Measurements from ENCODE around the gene PADI3.

DNA sequence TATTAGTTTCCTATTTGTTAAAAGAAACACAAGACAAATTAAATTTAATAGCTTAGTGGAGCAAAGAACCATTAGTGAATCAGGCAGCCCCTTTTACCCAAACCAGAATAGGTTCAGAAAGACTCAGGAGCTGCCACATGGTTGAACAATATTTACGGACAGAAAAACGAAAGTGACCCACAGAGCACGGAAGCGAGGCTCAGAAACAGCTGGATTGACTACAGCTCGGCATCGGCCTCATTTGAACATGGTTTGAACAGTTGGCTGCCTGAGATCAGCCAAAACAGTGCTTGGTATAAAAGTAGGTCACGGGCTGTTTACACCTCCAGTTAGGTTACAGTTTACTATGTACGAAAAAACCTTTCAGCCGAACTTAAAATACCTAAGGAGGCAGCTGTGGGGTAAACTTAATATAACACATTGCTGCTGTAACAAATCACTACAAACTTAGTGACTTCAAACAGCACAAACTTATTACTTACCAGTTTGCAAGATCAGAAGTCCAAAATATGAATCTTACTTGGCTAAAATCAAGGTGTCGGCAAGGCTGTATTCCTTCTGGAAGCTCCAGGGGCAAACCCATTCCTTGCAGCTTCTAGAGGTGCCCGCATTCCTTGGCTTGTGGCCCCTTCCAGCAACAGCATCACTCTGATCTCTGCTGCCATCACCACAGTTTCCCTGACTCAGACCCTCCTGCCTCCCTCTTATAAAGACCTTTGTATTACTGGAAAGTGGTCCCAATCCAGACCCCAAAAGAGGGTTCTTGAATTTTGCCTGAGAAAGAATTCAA lies 70.9 kb downstream of the PADI3 start:
- TF ChIP-seq, protein P1, sequence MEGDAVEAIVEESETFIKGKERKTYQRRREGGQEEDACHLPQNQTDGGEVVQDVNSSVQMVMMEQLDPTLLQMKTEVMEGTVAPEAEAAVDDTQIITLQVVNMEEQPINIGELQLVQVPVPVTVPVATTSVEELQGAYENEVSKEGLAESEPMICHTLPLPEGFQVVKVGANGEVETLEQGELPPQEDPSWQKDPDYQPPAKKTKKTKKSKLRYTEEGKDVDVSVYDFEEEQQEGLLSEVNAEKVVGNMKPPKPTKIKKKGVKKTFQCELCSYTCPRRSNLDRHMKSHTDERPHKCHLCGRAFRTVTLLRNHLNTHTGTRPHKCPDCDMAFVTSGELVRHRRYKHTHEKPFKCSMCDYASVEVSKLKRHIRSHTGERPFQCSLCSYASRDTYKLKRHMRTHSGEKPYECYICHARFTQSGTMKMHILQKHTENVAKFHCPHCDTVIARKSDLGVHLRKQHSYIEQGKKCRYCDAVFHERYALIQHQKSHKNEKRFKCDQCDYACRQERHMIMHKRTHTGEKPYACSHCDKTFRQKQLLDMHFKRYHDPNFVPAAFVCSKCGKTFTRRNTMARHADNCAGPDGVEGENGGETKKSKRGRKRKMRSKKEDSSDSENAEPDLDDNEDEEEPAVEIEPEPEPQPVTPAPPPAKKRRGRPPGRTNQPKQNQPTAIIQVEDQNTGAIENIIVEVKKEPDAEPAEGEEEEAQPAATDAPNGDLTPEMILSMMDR (IDR thresholded peaks at IDR 0.05): no peak
- no peak for TF ChIP-seq POLR2A (IDR thresholded peaks at IDR 0.05)

All from Peyer's patch (tissue), 4 donors.